ENCODE data around the gene CD300C.

DNA sequence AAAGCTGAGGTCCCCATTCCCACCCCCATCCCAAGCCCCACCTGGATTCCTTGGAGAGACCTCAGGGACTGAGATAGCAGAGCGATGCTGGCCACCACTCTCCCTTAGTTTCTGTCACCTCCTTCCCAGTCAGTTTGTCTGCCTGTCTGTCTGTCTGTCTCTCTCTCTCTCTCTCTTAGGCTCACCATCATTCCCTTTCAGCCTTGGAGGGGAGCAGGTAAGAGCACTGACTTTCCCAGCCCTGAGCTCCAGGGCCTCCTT, 20.5 kb downstream of the CD300C start:
- no peak for TF ChIP-seq CTCF (IDR thresholded peaks at IDR 0.05)
- no peak for TF ChIP-seq POLR2A (IDR thresholded peaks at IDR 0.05)
